K562 (cell line): ENCODE data around the gene RETREG1. TPM values are rescaled to one million over a fixed set of nuclear protein-coding genes. Genes with fewer than 3 reads are reported as not detected.
A peak's percentile ranks its signal among the peaks of the same experiment; 100 is the strongest.

Experiments
- ARNT ChIP-seq, 2 experiments: fragments of 450-650 bp; IDR thresholded peaks; 2 replicates each; pipeline ENCODE4 v1.6.1; 2016; ENCODE audit warnings: mild to moderate bottlenecking in 1 of 2
- EHMT2 ChIP-seq: fragments of 450-650 bp; IDR thresholded peaks from 2 replicates; pipeline ENCODE4 v1.6.1; 2018; ENCODE audit warnings: antibody characterized with exemption
- ERF ChIP-seq: fragments of 450-650 bp; formaldehyde crosslinking; IDR thresholded peaks from 2 replicates; pipeline ENCODE4 v1.4.0; 2020; ENCODE audit warnings: mild to moderate bottlenecking, mixed read lengths
- FOS ChIP-seq: IDR thresholded peaks from 3 replicates; pipeline ENCODE4 v1.6.1; 2011; ENCODE audit not compliant: insufficient read length; ENCODE audit errors: extremely low read depth
- MLX ChIP-seq, 2 experiments: fragments of 450-650 bp in 1 of 2; sonication (generic) in 1 of 2; formaldehyde crosslinking; conservative IDR thresholded peaks; 2 replicates each; pipeline versions ENCODE4 v1.4.0 to v1.8.1; 2020 to 2022; ENCODE audit warnings: mild to moderate bottlenecking in 1 of 2, missing genetic modification reagents in 1 of 2
- NFIX ChIP-seq: fragments of 250-450 bp; sonication (Bioruptor Pico); IDR thresholded peaks from 2 replicates; pipeline ENCODE4 v1.4.0; 2020; ENCODE audit warnings: low read depth, mild to moderate bottlenecking, moderate library complexity
- NR2C2 ChIP-seq, 2 experiments: fragments of 200-800 bp in 1 of 2; sonication (Bioruptor generic) in 1 of 2; sonication (generic) in 1 of 2; formaldehyde crosslinking in 1 of 2; IDR thresholded peaks; 2 replicates each; pipeline versions ENCODE4 v1.6.1 to v1.8.0; 2016 to 2022; ENCODE audit warnings: mild to moderate bottlenecking in 1 of 2, missing compliant biosample characterization in 1 of 2, missing genetic modification characterization in 1 of 2, missing genetic modification reagents in 1 of 2
- POLR2A ChIP-seq: fragments of 450-650 bp; conservative IDR thresholded peaks from 2 replicates; pipeline ENCODE4 v1.6.1; 2016
- SUPT5H ChIP-seq: fragments of 450-650 bp; IDR thresholded peaks from 2 replicates; pipeline ENCODE4 v1.6.1; 2016
- TAF9B ChIP-seq: fragments of 450-650 bp; IDR thresholded peaks from 2 replicates; pipeline ENCODE4 v1.6.1; 2018; ENCODE audit warnings: mild to moderate bottlenecking; ENCODE audit not compliant: partially characterized antibody
- TCF15 ChIP-seq: fragments of 250-450 bp; sonication (Bioruptor Pico); IDR thresholded peaks from 2 replicates; pipeline ENCODE4 v1.8.0; 2022; ENCODE audit warnings: moderate library complexity, mild to moderate bottlenecking, inconsistent platforms
- UBTF ChIP-seq, 2 experiments: IDR thresholded peaks; 2 replicates each; pipeline ENCODE4 v1.6.1; 2012; ENCODE audit warnings: improper control_type of control experiment in 2 of 2, low read depth in 2 of 2, low read length in 2 of 2, borderline replicate concordance in 1 of 2
- VEZF1 ChIP-seq: fragments of 200-800 bp; sonication (Bioruptor generic); IDR thresholded peaks from 2 replicates; pipeline ENCODE4 v1.6.1; 2017; ENCODE audit warnings: missing genetic modification characterization, missing compliant biosample characterization
- ZC3H4 ChIP-seq: sonication (generic); formaldehyde crosslinking; IDR thresholded peaks from 2 replicates; pipeline ENCODE4 v1.9.0; 2021; ENCODE audit warnings: missing genetic modification reagents, borderline replicate concordance
- ZNF253 ChIP-seq: fragments of 250-450 bp; sonication (Bioruptor Pico); conservative IDR thresholded peaks from 2 replicates; pipeline ENCODE4 v1.6.1; 2021; ENCODE audit warnings: mild to moderate bottlenecking
- ZNF384 ChIP-seq: IDR thresholded peaks from 2 replicates; pipeline ENCODE4 v1.6.1; 2012; ENCODE audit warnings: low read depth, low read length, improper control_type of control experiment
- ZNF395 ChIP-seq: fragments of 200-800 bp; sonication (Bioruptor generic); IDR thresholded peaks from 2 replicates; pipeline ENCODE4 v1.6.1; 2017; ENCODE audit warnings: missing genetic modification characterization, missing compliant biosample characterization
- ZNF398 ChIP-seq: fragments of 250-450 bp; sonication (Bioruptor Pico); IDR thresholded peaks from 2 replicates; pipeline ENCODE4 v1.8.0; 2021; ENCODE audit warnings: moderate library complexity, mild to moderate bottlenecking, inconsistent platforms
- ZNF431 ChIP-seq: sonication (generic); formaldehyde crosslinking; IDR thresholded peaks from 2 replicates; pipeline ENCODE4 v1.8.0; 2022; ENCODE audit warnings: mild to moderate bottlenecking, missing genetic modification reagents
- polyA plus RNA-seq, 8 experiments: library from polyadenylated mRNA; depleted of rRNA in 4 of 8; stranded (reverse) in 5 of 8; unstranded in 3 of 8; fragments of >200 nt; fragmentation: Nextera tagmentation in 2 of 8; fragmentation: Illumina TruSeq in 1 of 8; extraction: Ambion mirVana in 2 of 8; extraction: Trizol in 1 of 8; gene quantifications; 2 replicates each; pipeline versions ENCODE4 v1.2.1 to v1.2.3, GENCODE V29; 2011 to 2014; ENCODE audit warnings: inconsistent platforms in 1 of 8, missing spikeins in 1 of 8
- total RNA-seq, 7 experiments: library from RNA; depleted of rRNA in 6 of 7; stranded (reverse); fragments of >200 nt in 6 of 7; fragmentation: Illumina TruSeq in 2 of 7; extraction: Trizol in 2 of 7; gene quantifications; 2 replicates each; pipeline versions ENCODE4 v1.2.1 to v1.2.3, GENCODE V29; 2011 to 2021; ENCODE audit warnings: low replicate concordance in 1 of 7

RETREG1 gene
- total and polyA plus RNA-seq, 9 of the 15 experiments (the other 6 are each of a cell fraction or from before 2014, with no cell fraction given), result 0.01 to 0.20 (median 0.08) TPM; not detected in 5

GRCh38 chr5:16465544-16466432 lies 151.0 kb downstream of the RETREG1 start, which contains the start of gene ZNF622 (continued):
- TF ChIP-seq ZNF384 (no peak), NFIX (CRISPR knock-in tag) (no peak), ZNF398 (no peak), ZNF431 (CRISPR knock-in tag) (no peak), NR2C2 (CRISPR knock-in tag; IDR thresholded peaks at IDR 0.05) (no peak), NR2C2 (tag; IDR thresholded peaks at IDR 0.05) (peak; percentile 90), FOS (no peak), ZC3H4 (CRISPR knock-in tag) (no peak), ERF (CRISPR knock-in tag) (no peak), MLX (CRISPR knock-in tag; conservative IDR thresholded peaks at IDR 0.05) (peak in 1 of 2 experiments; percentile 58; a peak in 1 of 4 replicates), EHMT2 (no peak), TAF9B (peak; percentile 92), TCF15 (no peak), ZNF395 (CRISPR knock-in tag) (no peak), VEZF1 (CRISPR knock-in tag) (peak; percentile 79), POLR2A (peak; percentile 98), UBTF (IDR thresholded peaks at IDR 0.05; ENCODE audit: borderline replicate concordance in 1 of 2, low read depth in 2 of 2, low read length in 2 of 2) (peak; percentile 74 to 81), ZNF253 (CRISPR knock-in tag) (no peak), ARNT (IDR thresholded peaks at IDR 0.05) (no peak), SUPT5H (peak; percentile 98)
